ENCODE measurements around the gene ZNF681. TPM values are rescaled to one million over a fixed set of nuclear protein-coding genes. Genes with fewer than 3 reads are reported as not detected.

Gene ZNF681
- polyA plus RNA-seq, 1 of the 3 experiments (the other 2 are of a cell fraction) = 0.38 TPM

DNA sequence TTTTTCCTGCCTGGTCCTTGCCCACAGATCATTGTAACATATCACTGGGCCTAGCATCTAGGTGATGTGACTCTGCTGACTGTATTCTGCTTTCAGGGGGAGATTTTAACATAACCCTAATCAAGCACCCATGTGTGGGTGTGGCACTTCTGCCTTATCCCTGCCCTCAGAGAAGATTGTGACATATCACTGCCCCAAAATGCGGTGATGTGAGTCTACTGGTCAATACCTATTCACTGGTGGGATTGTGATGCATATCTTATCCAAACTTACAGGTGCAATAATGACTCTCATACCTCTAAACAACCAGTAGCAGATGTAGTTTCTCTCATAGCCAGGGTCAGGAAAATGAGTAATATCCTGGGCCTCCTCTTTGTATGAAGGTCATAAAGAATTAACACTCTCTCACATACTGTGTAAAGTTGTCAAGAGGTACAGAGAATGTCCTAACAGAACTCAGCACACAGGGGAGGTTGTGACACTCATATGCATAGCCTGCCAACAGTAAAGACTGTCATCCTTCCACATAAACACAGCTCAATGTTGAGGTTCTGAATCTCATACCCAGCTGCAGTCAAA lies 12.1 kb upstream of the ZNF681 start:
- Histone ChIP-seq H3K79me2 (ENCODE audit: insufficient read depth) (peaks cover 20% of the 10 kb centered on the region; the same call in 1 of the 2 replicates), H3K9ac (no peak overlapping the region), H2AFZ (ENCODE audit: low read depth) (no peak overlapping the region), H3K36me3 (replicated peaks in 1 of 2; ENCODE audit: control insufficient read depth in 1 of 2, insufficient read depth in 2 of 2, low read length in 1 of 2) (peaks cover 0 to 3% of the 10 kb centered on the region in 2 experiments), H3K27ac (ENCODE audit: low read depth in 2 of 2, low read length in 1 of 2) (no peak overlapping the region), H3K27me3 (ENCODE audit: insufficient read depth) (no peaks in the 10 kb centered on the region), H3K4me3 (ENCODE audit: low read depth in 2 of 2, low read length in 1 of 2) (no peak overlapping the region), H3F3A (replicated peaks; ENCODE audit: insufficient read depth) (no peaks in the 10 kb centered on the region), H3K9me3 (no peaks in the 10 kb centered on the region), H3K9me2 (no peaks in the 10 kb centered on the region), H3K4me2 (no peak overlapping the region), H4K20me1 (ENCODE audit: insufficient read depth) (no peaks in the 10 kb centered on the region), H3K4me1 (ENCODE audit: control insufficient read depth in 1 of 2, insufficient read depth in 2 of 2, low read depth in 1 of 2, low read length in 1 of 2) (peaks cover 0 to 4% of the 10 kb centered on the region in 2 experiments; a peak in 1 of 4 replicates)
- CTCF ChIA-PET = no interaction called here
- no peak for DNase-seq
- TF ChIP-seq RFX5 (IDR thresholded peaks at IDR 0.05; ENCODE audit: low read length) (no peak), RAD21 (IDR thresholded peaks at IDR 0.05; ENCODE audit: low read length) (no peak), NFIC (IDR thresholded peaks at IDR 0.05; ENCODE audit: borderline replicate concordance) (no peak), POLR2AphosphoS5 (IDR thresholded peaks at IDR 0.05; ENCODE audit: low read depth, low read length) (no peak), TCF12 (IDR thresholded peaks at IDR 0.05) (no peak), FOSL2 (IDR thresholded peaks at IDR 0.05; ENCODE audit: borderline replicate concordance, low read depth) (no peak), ELF1 (IDR thresholded peaks at IDR 0.05) (no peak), MEF2A (IDR thresholded peaks at IDR 0.05; ENCODE audit: borderline replicate concordance, low read depth) (no peak), SIN3A (IDR thresholded peaks at IDR 0.05; ENCODE audit: borderline replicate concordance, low read depth, low read length) (no peak), NRF1 (IDR thresholded peaks at IDR 0.05; ENCODE audit: low read depth, low read length) (no peak), TEAD4 (IDR thresholded peaks at IDR 0.05; ENCODE audit: borderline replicate concordance, insufficient read depth) (no peak), EP300 (IDR thresholded peaks at IDR 0.05; ENCODE audit: borderline replicate concordance in 1 of 2, low read depth in 1 of 2, low read length in 1 of 2) (no peak), MXI1 (IDR thresholded peaks at IDR 0.05; ENCODE audit: low read depth, low read length) (no peak), YY1 (IDR thresholded peaks at IDR 0.05; ENCODE audit: low read depth) (no peak)
- TF ChIP-seq, protein P1, sequence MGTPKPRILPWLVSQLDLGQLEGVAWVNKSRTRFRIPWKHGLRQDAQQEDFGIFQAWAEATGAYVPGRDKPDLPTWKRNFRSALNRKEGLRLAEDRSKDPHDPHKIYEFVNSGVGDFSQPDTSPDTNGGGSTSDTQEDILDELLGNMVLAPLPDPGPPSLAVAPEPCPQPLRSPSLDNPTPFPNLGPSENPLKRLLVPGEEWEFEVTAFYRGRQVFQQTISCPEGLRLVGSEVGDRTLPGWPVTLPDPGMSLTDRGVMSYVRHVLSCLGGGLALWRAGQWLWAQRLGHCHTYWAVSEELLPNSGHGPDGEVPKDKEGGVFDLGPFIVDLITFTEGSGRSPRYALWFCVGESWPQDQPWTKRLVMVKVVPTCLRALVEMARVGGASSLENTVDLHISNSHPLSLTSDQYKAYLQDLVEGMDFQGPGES (IDR thresholded peaks at IDR 0.05; ENCODE audit: low read depth, low read length) = no peak
- TF ChIP-seq, protein P2, sequence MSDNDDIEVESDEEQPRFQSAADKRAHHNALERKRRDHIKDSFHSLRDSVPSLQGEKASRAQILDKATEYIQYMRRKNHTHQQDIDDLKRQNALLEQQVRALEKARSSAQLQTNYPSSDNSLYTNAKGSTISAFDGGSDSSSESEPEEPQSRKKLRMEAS (IDR thresholded peaks at IDR 0.05; ENCODE audit: low read depth) = no peak
- TF ChIP-seq, protein P3, sequence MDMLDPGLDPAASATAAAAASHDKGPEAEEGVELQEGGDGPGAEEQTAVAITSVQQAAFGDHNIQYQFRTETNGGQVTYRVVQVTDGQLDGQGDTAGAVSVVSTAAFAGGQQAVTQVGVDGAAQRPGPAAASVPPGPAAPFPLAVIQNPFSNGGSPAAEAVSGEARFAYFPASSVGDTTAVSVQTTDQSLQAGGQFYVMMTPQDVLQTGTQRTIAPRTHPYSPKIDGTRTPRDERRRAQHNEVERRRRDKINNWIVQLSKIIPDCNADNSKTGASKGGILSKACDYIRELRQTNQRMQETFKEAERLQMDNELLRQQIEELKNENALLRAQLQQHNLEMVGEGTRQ (IDR thresholded peaks at IDR 0.05; ENCODE audit: borderline replicate concordance, low read depth, low read length) = no peak
- TF ChIP-seq, protein P4, sequence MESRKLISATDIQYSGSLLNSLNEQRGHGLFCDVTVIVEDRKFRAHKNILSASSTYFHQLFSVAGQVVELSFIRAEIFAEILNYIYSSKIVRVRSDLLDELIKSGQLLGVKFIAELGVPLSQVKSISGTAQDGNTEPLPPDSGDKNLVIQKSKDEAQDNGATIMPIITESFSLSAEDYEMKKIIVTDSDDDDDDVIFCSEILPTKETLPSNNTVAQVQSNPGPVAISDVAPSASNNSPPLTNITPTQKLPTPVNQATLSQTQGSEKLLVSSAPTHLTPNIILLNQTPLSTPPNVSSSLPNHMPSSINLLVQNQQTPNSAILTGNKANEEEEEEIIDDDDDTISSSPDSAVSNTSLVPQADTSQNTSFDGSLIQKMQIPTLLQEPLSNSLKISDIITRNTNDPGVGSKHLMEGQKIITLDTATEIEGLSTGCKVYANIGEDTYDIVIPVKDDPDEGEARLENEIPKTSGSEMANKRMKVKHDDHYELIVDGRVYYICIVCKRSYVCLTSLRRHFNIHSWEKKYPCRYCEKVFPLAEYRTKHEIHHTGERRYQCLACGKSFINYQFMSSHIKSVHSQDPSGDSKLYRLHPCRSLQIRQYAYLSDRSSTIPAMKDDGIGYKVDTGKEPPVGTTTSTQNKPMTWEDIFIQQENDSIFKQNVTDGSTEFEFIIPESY (IDR thresholded peaks at IDR 0.05; ENCODE audit: borderline replicate concordance, low read depth) = no peak
- TF ChIP-seq, protein P5, sequence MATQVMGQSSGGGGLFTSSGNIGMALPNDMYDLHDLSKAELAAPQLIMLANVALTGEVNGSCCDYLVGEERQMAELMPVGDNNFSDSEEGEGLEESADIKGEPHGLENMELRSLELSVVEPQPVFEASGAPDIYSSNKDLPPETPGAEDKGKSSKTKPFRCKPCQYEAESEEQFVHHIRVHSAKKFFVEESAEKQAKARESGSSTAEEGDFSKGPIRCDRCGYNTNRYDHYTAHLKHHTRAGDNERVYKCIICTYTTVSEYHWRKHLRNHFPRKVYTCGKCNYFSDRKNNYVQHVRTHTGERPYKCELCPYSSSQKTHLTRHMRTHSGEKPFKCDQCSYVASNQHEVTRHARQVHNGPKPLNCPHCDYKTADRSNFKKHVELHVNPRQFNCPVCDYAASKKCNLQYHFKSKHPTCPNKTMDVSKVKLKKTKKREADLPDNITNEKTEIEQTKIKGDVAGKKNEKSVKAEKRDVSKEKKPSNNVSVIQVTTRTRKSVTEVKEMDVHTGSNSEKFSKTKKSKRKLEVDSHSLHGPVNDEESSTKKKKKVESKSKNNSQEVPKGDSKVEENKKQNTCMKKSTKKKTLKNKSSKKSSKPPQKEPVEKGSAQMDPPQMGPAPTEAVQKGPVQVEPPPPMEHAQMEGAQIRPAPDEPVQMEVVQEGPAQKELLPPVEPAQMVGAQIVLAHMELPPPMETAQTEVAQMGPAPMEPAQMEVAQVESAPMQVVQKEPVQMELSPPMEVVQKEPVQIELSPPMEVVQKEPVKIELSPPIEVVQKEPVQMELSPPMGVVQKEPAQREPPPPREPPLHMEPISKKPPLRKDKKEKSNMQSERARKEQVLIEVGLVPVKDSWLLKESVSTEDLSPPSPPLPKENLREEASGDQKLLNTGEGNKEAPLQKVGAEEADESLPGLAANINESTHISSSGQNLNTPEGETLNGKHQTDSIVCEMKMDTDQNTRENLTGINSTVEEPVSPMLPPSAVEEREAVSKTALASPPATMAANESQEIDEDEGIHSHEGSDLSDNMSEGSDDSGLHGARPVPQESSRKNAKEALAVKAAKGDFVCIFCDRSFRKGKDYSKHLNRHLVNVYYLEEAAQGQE (IDR thresholded peaks at IDR 0.05; ENCODE audit: low read depth, low read length) = no peak
- TF ChIP-seq, protein P6, sequence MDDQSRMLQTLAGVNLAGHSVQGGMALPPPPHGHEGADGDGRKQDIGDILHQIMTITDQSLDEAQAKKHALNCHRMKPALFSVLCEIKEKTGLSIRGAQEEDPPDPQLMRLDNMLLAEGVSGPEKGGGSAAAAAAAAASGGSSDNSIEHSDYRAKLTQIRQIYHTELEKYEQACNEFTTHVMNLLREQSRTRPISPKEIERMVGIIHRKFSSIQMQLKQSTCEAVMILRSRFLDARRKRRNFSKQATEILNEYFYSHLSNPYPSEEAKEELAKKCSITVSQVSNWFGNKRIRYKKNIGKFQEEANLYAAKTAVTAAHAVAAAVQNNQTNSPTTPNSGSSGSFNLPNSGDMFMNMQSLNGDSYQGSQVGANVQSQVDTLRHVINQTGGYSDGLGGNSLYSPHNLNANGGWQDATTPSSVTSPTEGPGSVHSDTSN (IDR thresholded peaks at IDR 0.05) = no peak
- WGBS (ENCODE audit: low lambda C conversion rate) = 71% methylated on average over 1 of the region's 1 CpG
- POLR2A ChIA-PET = no interaction called here

Data from SK-N-SH (cell line).